GM23248 (cell line): ENCODE measurements around the gene RPL41. TPM values are rescaled to one million over a fixed set of nuclear protein-coding genes. Genes with fewer than 3 reads are reported as not detected.

Experiments
- DNase-seq: peaks from one replicate; pipeline ENCODE4 v3.0.0-alpha.2; 2015
- H2AFZ ChIP-seq: fragments of 200-600 bp; sonication (generic); 2 replicates; pipeline ENCODE4 v1.6.1; 2016; ENCODE audit warnings: antibody characterized with exemption
- H3F3A ChIP-seq: fragments of 200-600 bp; sonication (generic); 2 replicates; pipeline ENCODE4 v1.6.1; 2016; ENCODE audit warnings: mild to moderate bottlenecking, antibody characterized with exemption, mixed run types; ENCODE audit not compliant: insufficient read depth
- H3K27ac ChIP-seq: fragments of 200-600 bp; sonication (generic); 2 replicates; pipeline ENCODE4 v1.5.1; 2016; ENCODE audit warnings: mild to moderate bottlenecking
- H3K27me3 ChIP-seq: fragments of 200-600 bp; sonication (generic); replicated peaks from 2 replicates; pipeline ENCODE4 v1.6.1; 2016; ENCODE audit warnings: mild to moderate bottlenecking; ENCODE audit not compliant: insufficient read depth
- H3K36me3 ChIP-seq: fragments of 200-600 bp; sonication (generic); 2 replicates; pipeline ENCODE4 v1.6.1; 2016; ENCODE audit warnings: low read depth, mild to moderate bottlenecking
- H3K4me1 ChIP-seq: fragments of 200-600 bp; sonication (generic); 2 replicates; pipeline ENCODE4 v1.6.1; 2016; ENCODE audit warnings: mild to moderate bottlenecking; ENCODE audit not compliant: insufficient read depth
- H3K4me2 ChIP-seq: fragments of 200-600 bp; sonication (generic); one replicate; pipeline ENCODE4 v1.6.1; 2016; ENCODE audit warnings: mild to moderate bottlenecking; ENCODE audit not compliant: unreplicated experiment
- H3K4me3 ChIP-seq: fragments of 200-600 bp; sonication (generic); 2 replicates; pipeline ENCODE4 v1.5.1; 2016; ENCODE audit warnings: mild to moderate bottlenecking
- H3K79me2 ChIP-seq: fragments of 200-600 bp; sonication (generic); 2 replicates; pipeline ENCODE4 v1.6.1; 2016; ENCODE audit warnings: mild to moderate bottlenecking; ENCODE audit not compliant: insufficient read depth
- H3K9ac ChIP-seq: fragments of 200-600 bp; sonication (generic); 2 replicates; pipeline ENCODE4 v1.6.1; 2016; ENCODE audit warnings: mild to moderate bottlenecking
- H3K9me2 ChIP-seq: fragments of 200-600 bp; sonication (generic); 2 replicates; pipeline ENCODE4 v1.6.1; 2016; ENCODE audit warnings: mixed run types, mild to moderate bottlenecking, moderate library complexity; ENCODE audit not compliant: insufficient read depth
- H3K9me3 ChIP-seq: fragments of 200-600 bp; sonication (generic); one replicate; pipeline ENCODE4 v1.6.1; 2017; ENCODE audit warnings: low read depth
- H4K20me1 ChIP-seq: fragments of 200-600 bp; sonication (generic); 2 replicates; pipeline ENCODE4 v1.6.0; 2016; ENCODE audit not compliant: insufficient read depth
- EZH2 ChIP-seq: fragments of 200-600 bp; sonication (generic); IDR thresholded peaks from 2 replicates; pipeline ENCODE4 v1.6.1; 2018; ENCODE audit warnings: antibody characterized with exemption, mild to moderate bottlenecking; ENCODE audit not compliant: insufficient read depth, poor library complexity, severe bottlenecking
- EZH2phosphoT487 ChIP-seq: fragments of 200-600 bp; sonication (generic); IDR thresholded peaks from 2 replicates; pipeline ENCODE4 v1.6.1; 2018; ENCODE audit warnings: antibody characterized with exemption, moderate library complexity, mild to moderate bottlenecking, low read depth; ENCODE audit not compliant: insufficient read depth
- WGBS, 2 experiments: methylation state at CpG; one replicate each; pipeline ENCODE4 v1.1.6; 2015 to 2017; ENCODE audit warnings: low lambda C conversion rate in 2 of 2, low coverage in 1 of 2; ENCODE audit errors: missing lambda C conversion rate in 2 of 2; 5-methylcytosine and 5-hydroxymethylcytosine counted together
- in situ Hi-C: fragments of 300-500 bp; cut with MboI; formaldehyde crosslinking; loops from 2 replicates; pipeline ENCODE4 v1.15.0; 2020
- polyA plus RNA-seq: library from polyadenylated mRNA; unstranded; fragments of >200 nt; fragmentation: Nextera tagmentation; extraction: Ambion mirVana; gene quantifications from 2 replicates; pipeline ENCODE4 v1.2.1, GENCODE V29; 2016
- total RNA-seq: library from RNA; depleted of rRNA; stranded (reverse); fragments of >200 nt; shearing (Covaris generic); gene quantifications from 2 replicates; pipeline ENCODE4 v1.2.3, GENCODE V29; 2014

The RPL41 gene
- total and polyA plus RNA-seq, 2 experiments from 2014 or later = 1,892 to 2,545 TPM

GRCh38 chr12:56081393-56082347, 34.8 kb upstream of the RPL41 start:
- WGBS, 2 experiments = 57 to 67% methylated on average over 6 of the region's 6 CpGs
- no peak overlapping the region for H3K27ac ChIP-seq
- peaks cover 6% of the 10 kb centered on the region for H3F3A ChIP-seq
- no peaks in the 10 kb centered on the region for H3K79me2 ChIP-seq
- no peaks in the 10 kb centered on the region for H3K36me3 ChIP-seq
- H3K9ac ChIP-seq = no peak overlapping the region
- H3K27me3 ChIP-seq = no peaks in the 10 kb centered on the region; the same call in 1 of the 2 replicates
- H4K20me1 ChIP-seq = no peaks in the 10 kb centered on the region
- H2AFZ ChIP-seq = no peak overlapping the region
- no peak overlapping the region for H3K4me3 ChIP-seq
- H3K9me3 ChIP-seq = no peaks in the 10 kb centered on the region
- no peak overlapping the region for H3K4me2 ChIP-seq
- H3K4me1 ChIP-seq = no peaks in the 10 kb centered on the region
- in situ Hi-C loops = no loop called here
- DNase-seq = no peak
- no peaks in the 10 kb centered on the region for H3K9me2 ChIP-seq
- no peak for TF ChIP-seq EZH2
- no peak for TF ChIP-seq EZH2phosphoT487

DNA sequence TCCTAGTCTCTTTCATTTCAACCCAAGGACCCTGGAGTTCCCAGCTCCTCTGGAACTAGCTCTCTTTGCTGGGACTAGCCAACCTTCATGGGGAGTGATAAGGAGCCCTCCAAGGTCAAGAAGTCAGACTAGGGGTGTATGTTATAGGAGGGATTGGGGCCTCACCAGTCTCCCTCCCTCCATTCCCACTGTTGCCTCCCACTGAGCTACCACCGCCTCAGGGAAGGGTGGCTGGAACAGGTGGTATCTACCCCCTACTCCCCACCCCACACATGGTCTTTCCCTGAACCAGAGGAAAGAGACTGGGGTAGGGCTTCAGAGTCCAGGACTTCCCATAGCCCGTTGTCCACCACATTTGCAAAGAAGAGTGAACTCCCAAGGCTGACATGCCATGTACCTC, 34.1 kb upstream of the RPL41 start:
- H3K9ac ChIP-seq = no peak overlapping the region
- in situ Hi-C loops = no loop called here
- no peaks in the 10 kb centered on the region; the same call in 1 of the 2 replicates for H3K27me3 ChIP-seq
- H3F3A ChIP-seq = peaks cover 6% of the 10 kb centered on the region
- DNase-seq = no peak
- H2AFZ ChIP-seq = no peak overlapping the region
- H3K36me3 ChIP-seq = no peaks in the 10 kb centered on the region
- no peaks in the 10 kb centered on the region for H3K4me1 ChIP-seq
- 80 to 86% methylated on average over 2 of the region's 2 CpGs for WGBS, 2 experiments
- no peak overlapping the region for H3K27ac ChIP-seq
- H3K9me3 ChIP-seq = no peaks in the 10 kb centered on the region
- TF ChIP-seq EZH2phosphoT487 = no peak
- no peaks in the 10 kb centered on the region for H3K79me2 ChIP-seq
- no peaks in the 10 kb centered on the region for H3K9me2 ChIP-seq
- H4K20me1 ChIP-seq = no peaks in the 10 kb centered on the region
- no peak overlapping the region for H3K4me2 ChIP-seq
- H3K4me3 ChIP-seq = no peak overlapping the region

- Histone ChIP-seq H3K36me3 (no peaks in the 10 kb centered on the region), H4K20me1 (no peaks in the 10 kb centered on the region), H3K9ac (no peak overlapping the region), H3K4me1 (no peaks in the 10 kb centered on the region), H3K9me2 (no peaks in the 10 kb centered on the region), H3K4me2 (no peak overlapping the region), H3K27me3 (no peaks in the 10 kb centered on the region; the same call in 1 of the 2 replicates), H2AFZ (no peak overlapping the region), H3K27ac (no peak overlapping the region), H3F3A (peaks cover 6% of the 10 kb centered on the region), H3K9me3 (no peaks in the 10 kb centered on the region), H3K79me2 (no peaks in the 10 kb centered on the region), H3K4me3 (no peak overlapping the region)
- in situ Hi-C loops = no loop called here
- WGBS, 2 experiments = 29 to 32% methylated on average over 2 to 3 of the region's 3 CpGs
- DNase-seq = no peak
- TF ChIP-seq EZH2 (no peak), EZH2phosphoT487 (no peak)
Observed at GRCh38 chr12:56082967-56083366, 33.5 kb upstream of the RPL41 start.

DNA sequence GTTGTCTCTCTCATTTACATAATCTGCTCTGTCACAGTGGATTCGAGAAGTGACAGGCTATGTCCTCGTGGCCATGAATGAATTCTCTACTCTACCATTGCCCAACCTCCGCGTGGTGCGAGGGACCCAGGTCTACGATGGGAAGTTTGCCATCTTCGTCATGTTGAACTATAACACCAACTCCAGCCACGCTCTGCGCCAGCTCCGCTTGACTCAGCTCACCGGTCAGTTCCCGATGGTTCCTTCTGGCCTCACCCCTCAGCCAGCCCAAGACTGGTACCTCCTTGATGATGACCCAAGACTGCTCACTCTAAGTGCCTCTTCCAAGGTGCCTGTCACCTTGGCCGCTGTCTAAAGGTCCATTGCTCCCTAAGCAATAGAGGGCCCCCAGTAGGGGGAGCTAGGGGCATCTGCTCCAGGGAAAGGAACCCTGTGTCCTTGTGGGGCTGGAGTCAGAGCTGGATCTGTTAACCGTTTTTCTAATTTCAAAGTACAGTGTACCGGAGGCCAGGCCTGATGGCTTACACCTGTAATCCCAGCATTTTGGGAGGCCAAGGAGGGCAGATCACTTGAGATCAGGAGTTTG, 31.4 kb upstream of the RPL41 start:
- Histone ChIP-seq H4K20me1 (no peaks in the 10 kb centered on the region), H3K4me2 (no peak overlapping the region), H3K27me3 (no peaks in the 10 kb centered on the region; the same call in 1 of the 2 replicates), H3F3A (no peaks in the 10 kb centered on the region), H3K9me3 (no peaks in the 10 kb centered on the region), H3K9ac (no peak overlapping the region), H2AFZ (no peak overlapping the region), H3K36me3 (no peaks in the 10 kb centered on the region), H3K27ac (no peak overlapping the region), H3K9me2 (no peaks in the 10 kb centered on the region), H3K4me1 (no peaks in the 10 kb centered on the region), H3K79me2 (no peaks in the 10 kb centered on the region), H3K4me3 (no peak overlapping the region)
- 74 to 83% methylated on average over 15 of the region's 15 CpGs for WGBS, 2 experiments
- peak; percentile 17 for DNase-seq
- TF ChIP-seq EZH2 (no peak), EZH2phosphoT487 (no peak)
- in situ Hi-C loops = no loop called here
